ENCODE measurements around the gene KCNJ6.
A peak's percentile ranks its signal among the peaks of the same experiment; 100 is the strongest.
"Not testable (repeated sequence)": the region's sequence is repeated elsewhere in the genome, so short reads cannot be mapped to it uniquely, and the experiment has no call there.

The KCNJ6 gene

GRCh38 chr21:37767984-37768383, 148.3 kb downstream of the KCNJ6 start:
- no peak overlapping the region for H3K4me3 ChIP-seq (ENCODE audit: low read depth, low read length)
- H3K27me3 ChIP-seq (ENCODE audit: insufficient read depth, low read depth, severe bottlenecking) = no peaks in the 10 kb centered on the region
- DNase-seq = peak; percentile 78
- no peaks in the 10 kb centered on the region for H3K36me3 ChIP-seq
- peak overlapping the region; percentile 46 for H3K27ac ChIP-seq
- peaks cover 13% of the 10 kb centered on the region for H3K9me3 ChIP-seq (ENCODE audit: severe bottlenecking)
- no peak for TF ChIP-seq CTCF (IDR thresholded peaks at IDR 0.05; ENCODE audit: low read depth, low read length)

GRCh38 chr21:37766129-37766528, 150.1 kb downstream of the KCNJ6 start:
- no peak overlapping the region for H3K4me3 ChIP-seq (ENCODE audit: low read depth, low read length)
- peaks cover 13% of the 10 kb centered on the region for H3K9me3 ChIP-seq (ENCODE audit: severe bottlenecking)
- DNase-seq = no peak
- TF ChIP-seq CTCF (IDR thresholded peaks at IDR 0.05; ENCODE audit: low read depth, low read length) = no peak
- H3K36me3 ChIP-seq = no peaks in the 10 kb centered on the region
- no peak overlapping the region for H3K27ac ChIP-seq
- no peaks in the 10 kb centered on the region for H3K27me3 ChIP-seq (ENCODE audit: insufficient read depth, low read depth, severe bottlenecking)

- H3K27ac ChIP-seq = no peak overlapping the region
- no peak for TF ChIP-seq CTCF (IDR thresholded peaks at IDR 0.05; ENCODE audit: low read depth, low read length)
- H3K9me3 ChIP-seq (ENCODE audit: severe bottlenecking) = peaks cover 13% of the 10 kb centered on the region
- no peak for DNase-seq
- H3K27me3 ChIP-seq (ENCODE audit: insufficient read depth, low read depth, severe bottlenecking) = no peaks in the 10 kb centered on the region
- no peaks in the 10 kb centered on the region for H3K36me3 ChIP-seq
- no peak overlapping the region for H3K4me3 ChIP-seq (ENCODE audit: low read depth, low read length)
These were observed 150.9 kb downstream of the KCNJ6 start for GRCh38 chr21:37765221-37765900.

GRCh38 chr21:37764691-37765090, 151.6 kb downstream of the KCNJ6 start:
- Histone ChIP-seq H3K36me3 (no peaks in the 10 kb centered on the region), H3K4me3 (ENCODE audit: low read depth, low read length) (no peak overlapping the region), H3K9me3 (ENCODE audit: severe bottlenecking) (peaks cover 13% of the 10 kb centered on the region), H3K27ac (no peak overlapping the region), H3K27me3 (ENCODE audit: insufficient read depth, low read depth, severe bottlenecking) (no peaks in the 10 kb centered on the region)
- TF ChIP-seq CTCF (IDR thresholded peaks at IDR 0.05; ENCODE audit: low read depth, low read length) = no peak
- no peak for DNase-seq

- peak; percentile 61 for DNase-seq
- Histone ChIP-seq H3K9me3 (ENCODE audit: severe bottlenecking) (peaks cover 13% of the 10 kb centered on the region), H3K36me3 (no peaks in the 10 kb centered on the region), H3K27me3 (ENCODE audit: insufficient read depth, low read depth, severe bottlenecking) (no peaks in the 10 kb centered on the region), H3K27ac (no peak overlapping the region), H3K4me3 (ENCODE audit: low read depth, low read length) (no peak overlapping the region)
- TF ChIP-seq CTCF (IDR thresholded peaks at IDR 0.05; ENCODE audit: low read depth, low read length) = no peak
These were observed 153.0 kb downstream of the KCNJ6 start for GRCh38 chr21:37763298-37763697.

- H3K27ac ChIP-seq = no peak overlapping the region
- peaks cover 13% of the 10 kb centered on the region for H3K9me3 ChIP-seq (ENCODE audit: severe bottlenecking)
- DNase-seq = no peak
- no peaks in the 10 kb centered on the region for H3K27me3 ChIP-seq (ENCODE audit: insufficient read depth, low read depth, severe bottlenecking)
- no peak overlapping the region for H3K4me3 ChIP-seq (ENCODE audit: low read depth, low read length)
- no peaks in the 10 kb centered on the region for H3K36me3 ChIP-seq
- TF ChIP-seq CTCF (IDR thresholded peaks at IDR 0.05; ENCODE audit: low read depth, low read length) = no peak
These were observed 153.7 kb downstream of the KCNJ6 start for GRCh38 chr21:37762606-37763005.

GRCh38 chr21:37761406-37761805, 154.9 kb downstream of the KCNJ6 start:
- not testable (repeated sequence) for H3K27me3 ChIP-seq (ENCODE audit: insufficient read depth, low read depth, severe bottlenecking); H3K4me3 ChIP-seq (ENCODE audit: low read depth, low read length); H3K36me3 ChIP-seq; DNase-seq; H3K27ac ChIP-seq; H3K9me3 ChIP-seq (ENCODE audit: severe bottlenecking)
